NOMO-1 (cell line): ENCODE measurements around the gene MTFP1.
A peak's percentile ranks its signal among the peaks of the same experiment; 100 is the strongest.
"Not testable (repeated sequence)": the region's sequence is repeated elsewhere in the genome, so short reads cannot be mapped to it uniquely, and the experiment has no call there.

Experiments
- DNase-seq, 2 experiments: peaks; one replicate each; lab custom pipeline; 2025; ENCODE audit not compliant: unreplicated experiment in 2 of 2; lab: John Stamatoyannopoulos, UW

The MTFP1 gene

GRCh38 chr22:30451488-30451887 is 25.9 kb downstream of the MTFP1 start:
- not testable (repeated sequence) for DNase-seq

GRCh38 chr22:30452861-30453260 is 27.3 kb downstream of the MTFP1 start:
- no peak for DNase-seq

- DNase-seq = peak; percentile 47 to 59
Observed at GRCh38 chr22:30453731-30454510, 28.4 kb downstream of the MTFP1 start.

- DNase-seq = no peak
Observed at GRCh38 chr22:30455075-30455840, 29.7 kb downstream of the MTFP1 start.

- DNase-seq = no peak
Observed at GRCh38 chr22:30457981-30458380, 32.4 kb downstream of the MTFP1 start.

GRCh38 chr22:30459181-30460052 is 33.8 kb downstream of the MTFP1 start:
- DNase-seq = no peak

GRCh38 chr22:30460147-30460546 is 34.6 kb downstream of the MTFP1 start:
- DNase-seq = no peak

- DNase-seq = not testable (repeated sequence)
Observed at GRCh38 chr22:30460555-30460954, 35.0 kb downstream of the MTFP1 start.

- no peak for DNase-seq
Observed at GRCh38 chr22:30469165-30469564, 43.6 kb downstream of the MTFP1 start.

- no peak for DNase-seq
Observed at GRCh38 chr22:30470655-30471054, 45.1 kb downstream of the MTFP1 start.

GRCh38 chr22:30471616-30472318 is 46.2 kb downstream of the MTFP1 start, which contains the start of gene SEC14L3:
SEC14L3 (minus strand) TSS chr22:30472017; CDS start chr22:30471958, 59 bp downstream.
- DNase-seq = no peak

- DNase-seq = no peak
Observed at GRCh38 chr22:30472994-30473720, 47.6 kb downstream of the MTFP1 start.

GRCh38 chr22:30474121-30474520 is 48.6 kb downstream of the MTFP1 start:
- no peak for DNase-seq

- no peak for DNase-seq
Observed at GRCh38 chr22:30474683-30475424, 49.3 kb downstream of the MTFP1 start.
